GM23338 (cell line): ENCODE results near the gene PRAMEF1. TPM values are rescaled to one million over a fixed set of nuclear protein-coding genes. Genes with fewer than 3 reads are reported as not detected.

Source experiments
- ATAC-seq: fragments of 200-7000 bp; cut with Tn5 transposase; 3 replicates; pipeline ENCODE4 v1.9.1; 2020
- DNase-seq: peaks from one replicate; pipeline ENCODE4 v3.0.0-alpha.2; 2015; ENCODE audit warnings: low spot score
- H2AFZ ChIP-seq: fragments of 200-600 bp; sonication (generic); 2 replicates; pipeline ENCODE4 v1.8.0; 2016; ENCODE audit warnings: antibody characterized with exemption, mild to moderate bottlenecking, moderate library complexity
- H3F3A ChIP-seq: fragments of 200-600 bp; sonication (generic); replicated peaks from 2 replicates; pipeline ENCODE4 v1.8.0; 2017; ENCODE audit warnings: antibody characterized with exemption, mixed run types, low read depth
- H3K27ac ChIP-seq: fragments of 200-600 bp; sonication (generic); 2 replicates; pipeline ENCODE4 v1.6.1; 2016; ENCODE audit warnings: low read depth
- H3K27me3 ChIP-seq: fragments of 200-600 bp; sonication (generic); 2 replicates; pipeline ENCODE4 v1.8.0; 2016; ENCODE audit warnings: mild to moderate bottlenecking, mixed run types, moderate library complexity; ENCODE audit not compliant: insufficient read depth
- H3K36me3 ChIP-seq: fragments of 200-600 bp; sonication (generic); 2 replicates; pipeline ENCODE4 v1.8.0; 2016; ENCODE audit warnings: mild to moderate bottlenecking; ENCODE audit not compliant: insufficient read depth
- H3K4me1 ChIP-seq: fragments of 200-600 bp; sonication (generic); 2 replicates; pipeline ENCODE4 v1.8.0; 2016; ENCODE audit warnings: mild to moderate bottlenecking, moderate library complexity; ENCODE audit not compliant: insufficient read depth
- H3K4me2 ChIP-seq: fragments of 200-600 bp; sonication (generic); 2 replicates; pipeline ENCODE4 v1.7.1; 2017; ENCODE audit warnings: mixed run types
- H3K4me3 ChIP-seq: fragments of 200-600 bp; sonication (generic); 2 replicates; pipeline ENCODE4 v1.6.1; 2016; ENCODE audit warnings: mixed run types
- H3K79me2 ChIP-seq: fragments of 200-600 bp; sonication (generic); replicated peaks from 2 replicates; pipeline ENCODE4 v1.8.0; 2017; ENCODE audit warnings: mild to moderate bottlenecking; ENCODE audit not compliant: insufficient read depth
- H3K9me2 ChIP-seq: fragments of 200-600 bp; sonication (generic); 2 replicates; pipeline ENCODE4 v1.8.0; 2017; ENCODE audit not compliant: insufficient read depth
- H4K20me1 ChIP-seq: fragments of 200-600 bp; sonication (generic); replicated peaks from 2 replicates; pipeline ENCODE4 v1.8.0; 2017; ENCODE audit warnings: mild to moderate bottlenecking; ENCODE audit not compliant: insufficient read depth
- H3K27ac Mint-ChIP-seq: 2 replicates; pipeline ENCODE4 v1.8.0; 2020; ENCODE audit warnings: inconsistent platforms, mild to moderate bottlenecking, moderate library complexity, mixed read lengths
- H3K27me3 Mint-ChIP-seq: 3 replicates; pipeline ENCODE4 v1.8.0; 2022; ENCODE audit warnings: low read depth, mild to moderate bottlenecking, moderate library complexity, mixed read lengths, inconsistent platforms; ENCODE audit not compliant: insufficient read depth, poor library complexity
- H3K36me3 Mint-ChIP-seq: 3 replicates; pipeline ENCODE4 v1.8.0; 2021; ENCODE audit warnings: low read depth, mild to moderate bottlenecking, inconsistent platforms, moderate library complexity, mixed read lengths
- H3K4me1 Mint-ChIP-seq: 3 replicates; pipeline ENCODE4 v1.8.0; 2020; ENCODE audit warnings: mild to moderate bottlenecking, inconsistent platforms, mixed read lengths
- H3K4me3 Mint-ChIP-seq: 3 replicates; pipeline ENCODE4 v1.8.0; 2021; ENCODE audit warnings: moderate library complexity, mild to moderate bottlenecking, inconsistent platforms, mixed read lengths
- H3K9me3 Mint-ChIP-seq: 3 replicates; pipeline ENCODE4 v1.8.0; 2020; ENCODE audit warnings: moderate library complexity, mild to moderate bottlenecking, inconsistent platforms, mixed read lengths
- CREB1 ChIP-seq: fragments of 250-450 bp; sonication (Bioruptor Pico); IDR thresholded peaks from 2 replicates; pipeline ENCODE4 v1.5.0; 2020; ENCODE audit warnings: low read depth, mild to moderate bottlenecking, moderate library complexity
- ETS1 ChIP-seq: IDR thresholded peaks from 2 replicates; pipeline ENCODE4 v1.6.1; 2016; ENCODE audit warnings: antibody characterized with exemption
- EZH2 ChIP-seq: fragments of 200-600 bp; sonication (generic); IDR thresholded peaks from one replicate; pipeline ENCODE4 v1.8.0; 2017; ENCODE audit warnings: antibody characterized with exemption, mild to moderate bottlenecking, low read depth; ENCODE audit not compliant: unreplicated experiment
- EZH2phosphoT487 ChIP-seq: fragments of 200-600 bp; sonication (generic); IDR thresholded peaks from one replicate; pipeline ENCODE4 v1.8.1; 2018; ENCODE audit warnings: antibody characterized with exemption; ENCODE audit not compliant: unreplicated experiment
- JUNB ChIP-seq: IDR thresholded peaks from one replicate; pipeline ENCODE4 v1.6.1; 2016; ENCODE audit warnings: antibody characterized with exemption; ENCODE audit not compliant: unreplicated experiment
- NANOG ChIP-seq: IDR thresholded peaks from 2 replicates; pipeline ENCODE4 v1.6.1; 2016; ENCODE audit warnings: antibody characterized with exemption, borderline replicate concordance
- POLR2AphosphoS5 ChIP-seq: IDR thresholded peaks from 2 replicates; pipeline ENCODE4 v1.6.1; 2016; ENCODE audit warnings: antibody characterized with exemption, low read depth
- STAT1 ChIP-seq: IDR thresholded peaks from one replicate; pipeline ENCODE4 v1.6.1; 2016; ENCODE audit warnings: antibody characterized with exemption; ENCODE audit not compliant: unreplicated experiment
- ZNF114 ChIP-seq: fragments of 250-450 bp; sonication (Bioruptor Pico); IDR thresholded peaks from 2 replicates; pipeline ENCODE4 v1.5.0; 2020; ENCODE audit warnings: mild to moderate bottlenecking, moderate library complexity
- ZNF331 ChIP-seq: fragments of 250-450 bp; sonication (Bioruptor Pico); IDR thresholded peaks from 2 replicates; pipeline ENCODE4 v1.5.0; 2020; ENCODE audit warnings: low read depth, mild to moderate bottlenecking, moderate library complexity
- ZNF462 ChIP-seq: fragments of 250-450 bp; sonication (Bioruptor Pico); IDR thresholded peaks from 2 replicates; pipeline ENCODE4 v1.5.0; 2020; ENCODE audit warnings: mild to moderate bottlenecking, moderate library complexity
- polyA plus RNA-seq: library from polyadenylated mRNA; unstranded; fragments of >200 nt; fragmentation: Nextera tagmentation; extraction: Ambion mirVana; gene quantifications from 2 replicates; pipeline ENCODE4 v1.2.1, GENCODE V29; 2016
- total RNA-seq: library from RNA; depleted of rRNA; stranded (reverse); fragments of >200 nt; shearing (Covaris generic); gene quantifications from 2 replicates; pipeline ENCODE4 v1.2.3, GENCODE V29; 2014
- TF ChIP-seq, protein P1 (sequence below): IDR thresholded peaks from one replicate; pipeline ENCODE4 v1.6.1; 2018; ENCODE audit warnings: antibody characterized with exemption; ENCODE audit not compliant: unreplicated experiment
- TF ChIP-seq, protein P2 (sequence below), 2 experiments: fragments of 200-600 bp in 1 of 2; sonication (generic) in 1 of 2; conservative IDR thresholded peaks; 2 replicates each; pipeline versions ENCODE4 v1.5.1 to v1.6.1; 2016 to 2017; ENCODE audit warnings: antibody characterized with exemption in 2 of 2, low read depth in 2 of 2, mild to moderate bottlenecking in 2 of 2, moderate library complexity in 1 of 2

The PRAMEF1 gene
- total and polyA plus RNA-seq, 2 experiments from 2014 or later: not detected

- Histone ChIP-seq H3K36me3 (no peaks in the 10 kb centered on the region), H3K4me2 (no peak overlapping the region), H3F3A (no peaks in the 10 kb centered on the region), H3K4me3 (no peak overlapping the region), H3K27me3 (no peaks in the 10 kb centered on the region), H2AFZ (no peak overlapping the region), H4K20me1 (no peaks in the 10 kb centered on the region), H3K27ac (no peak overlapping the region), H3K79me2 (no peaks in the 10 kb centered on the region), H3K4me1 (no peaks in the 10 kb centered on the region; the same call in 1 of the 2 replicates), H3K9me2 (no peaks in the 10 kb centered on the region)
- Mint-ChIP-seq H3K4me3 (no peak overlapping the region), H3K27me3 (peaks cover 2% of the 10 kb centered on the region), H3K9me3 (peaks cover 38% of the 10 kb centered on the region), H3K4me1 (no peaks in the 10 kb centered on the region), H3K36me3 (no peaks in the 10 kb centered on the region), H3K27ac (no peak overlapping the region)
- ATAC-seq (no peak), DNase-seq (no peak)
- no peak for TF ChIP-seq EZH2
- no peak for TF ChIP-seq POLR2AphosphoS5
- TF ChIP-seq, protein P1, sequence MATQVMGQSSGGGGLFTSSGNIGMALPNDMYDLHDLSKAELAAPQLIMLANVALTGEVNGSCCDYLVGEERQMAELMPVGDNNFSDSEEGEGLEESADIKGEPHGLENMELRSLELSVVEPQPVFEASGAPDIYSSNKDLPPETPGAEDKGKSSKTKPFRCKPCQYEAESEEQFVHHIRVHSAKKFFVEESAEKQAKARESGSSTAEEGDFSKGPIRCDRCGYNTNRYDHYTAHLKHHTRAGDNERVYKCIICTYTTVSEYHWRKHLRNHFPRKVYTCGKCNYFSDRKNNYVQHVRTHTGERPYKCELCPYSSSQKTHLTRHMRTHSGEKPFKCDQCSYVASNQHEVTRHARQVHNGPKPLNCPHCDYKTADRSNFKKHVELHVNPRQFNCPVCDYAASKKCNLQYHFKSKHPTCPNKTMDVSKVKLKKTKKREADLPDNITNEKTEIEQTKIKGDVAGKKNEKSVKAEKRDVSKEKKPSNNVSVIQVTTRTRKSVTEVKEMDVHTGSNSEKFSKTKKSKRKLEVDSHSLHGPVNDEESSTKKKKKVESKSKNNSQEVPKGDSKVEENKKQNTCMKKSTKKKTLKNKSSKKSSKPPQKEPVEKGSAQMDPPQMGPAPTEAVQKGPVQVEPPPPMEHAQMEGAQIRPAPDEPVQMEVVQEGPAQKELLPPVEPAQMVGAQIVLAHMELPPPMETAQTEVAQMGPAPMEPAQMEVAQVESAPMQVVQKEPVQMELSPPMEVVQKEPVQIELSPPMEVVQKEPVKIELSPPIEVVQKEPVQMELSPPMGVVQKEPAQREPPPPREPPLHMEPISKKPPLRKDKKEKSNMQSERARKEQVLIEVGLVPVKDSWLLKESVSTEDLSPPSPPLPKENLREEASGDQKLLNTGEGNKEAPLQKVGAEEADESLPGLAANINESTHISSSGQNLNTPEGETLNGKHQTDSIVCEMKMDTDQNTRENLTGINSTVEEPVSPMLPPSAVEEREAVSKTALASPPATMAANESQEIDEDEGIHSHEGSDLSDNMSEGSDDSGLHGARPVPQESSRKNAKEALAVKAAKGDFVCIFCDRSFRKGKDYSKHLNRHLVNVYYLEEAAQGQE: no peak
- no peak for TF ChIP-seq ZNF114 (CRISPR knock-in tag)
- no peak for TF ChIP-seq ETS1
- no peak for TF ChIP-seq JUNB
- no peak for TF ChIP-seq EZH2phosphoT487
- no peak for TF ChIP-seq ZNF331 (CRISPR knock-in tag)
- no peak for TF ChIP-seq CREB1 (CRISPR knock-in tag)
- no peak for TF ChIP-seq STAT1
- no peak for TF ChIP-seq NANOG
- no peak for TF ChIP-seq ZNF462 (CRISPR knock-in tag)
- TF ChIP-seq, protein P2, sequence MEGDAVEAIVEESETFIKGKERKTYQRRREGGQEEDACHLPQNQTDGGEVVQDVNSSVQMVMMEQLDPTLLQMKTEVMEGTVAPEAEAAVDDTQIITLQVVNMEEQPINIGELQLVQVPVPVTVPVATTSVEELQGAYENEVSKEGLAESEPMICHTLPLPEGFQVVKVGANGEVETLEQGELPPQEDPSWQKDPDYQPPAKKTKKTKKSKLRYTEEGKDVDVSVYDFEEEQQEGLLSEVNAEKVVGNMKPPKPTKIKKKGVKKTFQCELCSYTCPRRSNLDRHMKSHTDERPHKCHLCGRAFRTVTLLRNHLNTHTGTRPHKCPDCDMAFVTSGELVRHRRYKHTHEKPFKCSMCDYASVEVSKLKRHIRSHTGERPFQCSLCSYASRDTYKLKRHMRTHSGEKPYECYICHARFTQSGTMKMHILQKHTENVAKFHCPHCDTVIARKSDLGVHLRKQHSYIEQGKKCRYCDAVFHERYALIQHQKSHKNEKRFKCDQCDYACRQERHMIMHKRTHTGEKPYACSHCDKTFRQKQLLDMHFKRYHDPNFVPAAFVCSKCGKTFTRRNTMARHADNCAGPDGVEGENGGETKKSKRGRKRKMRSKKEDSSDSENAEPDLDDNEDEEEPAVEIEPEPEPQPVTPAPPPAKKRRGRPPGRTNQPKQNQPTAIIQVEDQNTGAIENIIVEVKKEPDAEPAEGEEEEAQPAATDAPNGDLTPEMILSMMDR (conservative IDR thresholded peaks at IDR 0.05; ENCODE audit: low read depth in 2 of 2): no peak
Observed at GRCh38 chr1:12776801-12777557, 14.2 kb upstream of the PRAMEF1 start.
